ENCODE data around the gene ABCB10.
"Not testable (repeated sequence)": the region's sequence is repeated elsewhere in the genome, so short reads cannot be mapped to it uniquely, and the experiment has no call there.

Gene ABCB10

GRCh38 chr1:229559336-229559801, 862 bp upstream of the ABCB10 start:
- Mint-ChIP-seq H3K4me1 (ENCODE audit: low read depth) (peaks cover 37% of the 10 kb centered on the region), H3K4me3 (peak overlapping the region; percentile 93), H3K27ac (peak overlapping the region; percentile 87)
- H3K9me3 Mint-ChIP-seq; H3K27me3 Mint-ChIP-seq; H3K36me3 Mint-ChIP-seq (ENCODE audit: low read depth): not testable (repeated sequence)

GRCh38 chr1:229557913-229558414, 543 bp downstream of the ABCB10 start:
- Mint-ChIP-seq H3K9me3 (no peaks in the 10 kb centered on the region), H3K36me3 (ENCODE audit: low read depth) (peaks cover 8% of the 10 kb centered on the region), H3K4me3 (peak overlapping the region; percentile 92), H3K27ac (peak overlapping the region; percentile 70), H3K4me1 (ENCODE audit: low read depth) (peaks cover 43% of the 10 kb centered on the region), H3K27me3 (no peaks in the 10 kb centered on the region)

- H3K4me1 Mint-ChIP-seq (ENCODE audit: low read depth) = peaks cover 44% of the 10 kb centered on the region
- no peaks in the 10 kb centered on the region for H3K27me3 Mint-ChIP-seq
- peak overlapping the region; percentile 92 for H3K4me3 Mint-ChIP-seq
- peak overlapping the region; percentile 70 for H3K27ac Mint-ChIP-seq
- no peaks in the 10 kb centered on the region for H3K9me3 Mint-ChIP-seq
- peaks cover 8% of the 10 kb centered on the region for H3K36me3 Mint-ChIP-seq (ENCODE audit: low read depth)
Measured at GRCh38 chr1:229557200-229557850, 1.2 kb downstream of the ABCB10 start.

GRCh38 chr1:229554886-229555621, 3.5 kb downstream of the ABCB10 start:
- H3K27me3 Mint-ChIP-seq = no peaks in the 10 kb centered on the region
- no peak overlapping the region for H3K4me3 Mint-ChIP-seq
- H3K9me3 Mint-ChIP-seq = no peaks in the 10 kb centered on the region
- peaks cover 54% of the 10 kb centered on the region for H3K4me1 Mint-ChIP-seq (ENCODE audit: low read depth)
- H3K27ac Mint-ChIP-seq = no peak overlapping the region
- peaks cover 12% of the 10 kb centered on the region for H3K36me3 Mint-ChIP-seq (ENCODE audit: low read depth)

- Mint-ChIP-seq H3K27me3 (no peaks in the 10 kb centered on the region), H3K27ac (no peak overlapping the region), H3K4me1 (ENCODE audit: low read depth) (peaks cover 45% of the 10 kb centered on the region), H3K4me3 (no peak overlapping the region), H3K36me3 (ENCODE audit: low read depth) (peaks cover 15% of the 10 kb centered on the region), H3K9me3 (no peaks in the 10 kb centered on the region)
Measured at GRCh38 chr1:229553621-229554130, 4.8 kb downstream of the ABCB10 start.

- Mint-ChIP-seq H3K36me3 (ENCODE audit: low read depth) (peaks cover 20% of the 10 kb centered on the region), H3K4me1 (ENCODE audit: low read depth) (peaks cover 45% of the 10 kb centered on the region), H3K9me3 (no peaks in the 10 kb centered on the region), H3K27me3 (no peaks in the 10 kb centered on the region), H3K27ac (peak overlapping the region; percentile 58), H3K4me3 (no peak overlapping the region)
Measured at GRCh38 chr1:229552732-229553131, 5.8 kb downstream of the ABCB10 start.

- H3K27ac Mint-ChIP-seq = no peak overlapping the region
- H3K27me3 Mint-ChIP-seq = no peaks in the 10 kb centered on the region
- peaks cover 29% of the 10 kb centered on the region for H3K36me3 Mint-ChIP-seq (ENCODE audit: low read depth)
- no peak overlapping the region for H3K4me3 Mint-ChIP-seq
- no peaks in the 10 kb centered on the region for H3K9me3 Mint-ChIP-seq
- peaks cover 27% of the 10 kb centered on the region for H3K4me1 Mint-ChIP-seq (ENCODE audit: low read depth)
Measured at GRCh38 chr1:229550812-229551567, 7.5 kb downstream of the ABCB10 start.

GRCh38 chr1:229547542-229547941, 11.0 kb downstream of the ABCB10 start:
- Mint-ChIP-seq H3K27ac (no peak overlapping the region), H3K27me3 (no peaks in the 10 kb centered on the region), H3K36me3 (ENCODE audit: low read depth) (peaks cover 52% of the 10 kb centered on the region), H3K9me3 (no peaks in the 10 kb centered on the region), H3K4me3 (no peak overlapping the region), H3K4me1 (ENCODE audit: low read depth) (peaks cover 32% of the 10 kb centered on the region)

GRCh38 chr1:229544587-229544986, 13.9 kb downstream of the ABCB10 start:
- Mint-ChIP-seq H3K27me3 (no peaks in the 10 kb centered on the region), H3K36me3 (ENCODE audit: low read depth) (peaks cover 67% of the 10 kb centered on the region), H3K9me3 (no peaks in the 10 kb centered on the region), H3K27ac (peak overlapping the region; percentile 67), H3K4me1 (ENCODE audit: low read depth) (peaks cover 31% of the 10 kb centered on the region), H3K4me3 (no peak overlapping the region)

GRCh38 chr1:229539863-229540506, 18.5 kb downstream of the ABCB10 start:
- Mint-ChIP-seq H3K4me3 (no peak overlapping the region), H3K27me3 (no peaks in the 10 kb centered on the region), H3K4me1 (ENCODE audit: low read depth) (peaks cover 29% of the 10 kb centered on the region), H3K27ac (no peak overlapping the region), H3K36me3 (ENCODE audit: low read depth) (peaks cover 84% of the 10 kb centered on the region), H3K9me3 (no peaks in the 10 kb centered on the region)

GRCh38 chr1:229538945-229539344, 19.6 kb downstream of the ABCB10 start:
- H3K27me3 Mint-ChIP-seq = no peaks in the 10 kb centered on the region
- peaks cover 21% of the 10 kb centered on the region for H3K4me1 Mint-ChIP-seq (ENCODE audit: low read depth)
- H3K36me3 Mint-ChIP-seq (ENCODE audit: low read depth) = peaks cover 77% of the 10 kb centered on the region
- H3K4me3 Mint-ChIP-seq = no peak overlapping the region
- H3K27ac Mint-ChIP-seq = peak overlapping the region; percentile 5
- no peaks in the 10 kb centered on the region for H3K9me3 Mint-ChIP-seq

- H3K9me3 Mint-ChIP-seq = no peaks in the 10 kb centered on the region
- no peak overlapping the region for H3K27ac Mint-ChIP-seq
- H3K27me3 Mint-ChIP-seq = no peaks in the 10 kb centered on the region
- H3K4me3 Mint-ChIP-seq = no peak overlapping the region
- peaks cover 77% of the 10 kb centered on the region for H3K36me3 Mint-ChIP-seq (ENCODE audit: low read depth)
- peaks cover 12% of the 10 kb centered on the region for H3K4me1 Mint-ChIP-seq (ENCODE audit: low read depth)
Measured at GRCh38 chr1:229537894-229538293, 20.6 kb downstream of the ABCB10 start.

GRCh38 chr1:229536982-229537381, 21.5 kb downstream of the ABCB10 start:
- H3K4me3 Mint-ChIP-seq = no peak overlapping the region
- H3K27me3 Mint-ChIP-seq = no peaks in the 10 kb centered on the region
- H3K36me3 Mint-ChIP-seq (ENCODE audit: low read depth) = peaks cover 68% of the 10 kb centered on the region
- no peak overlapping the region for H3K27ac Mint-ChIP-seq
- H3K9me3 Mint-ChIP-seq = no peaks in the 10 kb centered on the region
- H3K4me1 Mint-ChIP-seq (ENCODE audit: low read depth) = peaks cover 3% of the 10 kb centered on the region

- no peaks in the 10 kb centered on the region for H3K4me1 Mint-ChIP-seq (ENCODE audit: low read depth)
- H3K9me3 Mint-ChIP-seq = no peaks in the 10 kb centered on the region
- H3K4me3 Mint-ChIP-seq = no peak overlapping the region
- no peaks in the 10 kb centered on the region for H3K27me3 Mint-ChIP-seq
- H3K27ac Mint-ChIP-seq = no peak overlapping the region
- H3K36me3 Mint-ChIP-seq (ENCODE audit: low read depth) = peaks cover 65% of the 10 kb centered on the region
Measured at GRCh38 chr1:229535230-229535629, 23.3 kb downstream of the ABCB10 start.

All from stimulated activated naive CD8-positive, alpha-beta T cell treated with anti-CD3 and anti-CD28 coated beads, Interleukin-15, Interleukin-2, amounts not matched to agents 100 ng/mL and 50 ng/mL, for 24 hours (primary cell).